Measurements from ENCODE around the gene GSTM2. TPM values are rescaled to one million over a fixed set of nuclear protein-coding genes. Genes with fewer than 3 reads are reported as not detected.

Gene GSTM2
- total RNA-seq, 1 experiment from 2014 or later = 47.3 TPM

DNA sequence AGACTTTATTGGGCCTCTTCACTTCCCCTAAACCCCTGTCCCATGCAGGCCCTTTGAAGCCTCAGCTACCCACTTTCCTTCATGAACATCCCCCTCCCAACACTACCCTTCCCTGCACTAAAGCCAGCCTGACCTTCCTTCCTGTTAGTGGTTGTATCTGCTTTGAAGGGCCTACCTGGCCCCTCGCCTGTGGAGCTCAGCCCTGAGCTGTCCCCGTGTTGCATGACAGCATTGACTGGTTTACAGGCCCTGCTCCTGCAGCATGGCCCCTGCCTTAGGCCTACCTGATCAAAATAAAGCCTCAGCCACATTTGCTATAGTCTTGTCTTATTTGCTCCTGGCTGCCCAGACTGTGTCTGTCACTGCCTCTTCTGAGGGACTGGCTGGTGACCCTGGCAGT lies 6.5 kb upstream of the GSTM2 start:
- Histone ChIP-seq H3K4me3 (ENCODE audit: low read depth, low read length, poor library complexity, severe bottlenecking) (no peak overlapping the region), H3K27ac (ENCODE audit: low read depth, low read length, poor library complexity, severe bottlenecking) (no peak overlapping the region), H3K27me3 (replicated peaks; ENCODE audit: insufficient read depth, low read depth, low read length, poor library complexity) (no peaks in the 10 kb centered on the region), H3K4me1 (ENCODE audit: insufficient read depth, low read length, poor library complexity, severe bottlenecking) (no peaks in the 10 kb centered on the region), H3K9me3 (ENCODE audit: low read depth, low read length, poor library complexity, severe bottlenecking) (no peaks in the 10 kb centered on the region), H3K36me3 (ENCODE audit: insufficient read depth, low read length, poor library complexity, severe bottlenecking) (peaks cover 40% of the 10 kb centered on the region)
- intact Hi-C loops (cut with micrococcal nuclease; ENCODE audit: unreplicated experiment) = no loop called here
- TF ChIP-seq EZH2 (IDR thresholded peaks at IDR 0.05; ENCODE audit: borderline replicate concordance, low read depth, low read length, poor library complexity, severe bottlenecking) = no peak
- no peak for TF ChIP-seq CTCF (conservative IDR thresholded peaks at IDR 0.05; ENCODE audit: low read depth, low read length)
- CTCF ChIA-PET = no interaction called here
- BruUV-seq (replicated peaks) = no TSS peak
- peak; percentile 0 for DNase-seq (ENCODE audit: low spot score)
- POLR2A ChIA-PET (ENCODE audit: low non-redundant PET) = no interaction called here

GRCh38 chr1:109664671-109665070 lies 3.2 kb upstream of the GSTM2 start:
- Histone ChIP-seq H3K27ac (ENCODE audit: low read depth, low read length, poor library complexity, severe bottlenecking) (no peak overlapping the region), H3K4me3 (ENCODE audit: low read depth, low read length, poor library complexity, severe bottlenecking) (no peak overlapping the region), H3K4me1 (ENCODE audit: insufficient read depth, low read length, poor library complexity, severe bottlenecking) (peaks cover 12% of the 10 kb centered on the region), H3K9me3 (ENCODE audit: low read depth, low read length, poor library complexity, severe bottlenecking) (no peaks in the 10 kb centered on the region), H3K27me3 (replicated peaks; ENCODE audit: insufficient read depth, low read depth, low read length, poor library complexity) (no peaks in the 10 kb centered on the region), H3K36me3 (ENCODE audit: insufficient read depth, low read length, poor library complexity, severe bottlenecking) (peaks cover 21% of the 10 kb centered on the region)
- no peak for DNase-seq (ENCODE audit: low spot score)
- ChIA-PET CTCF (no interaction called here), POLR2A (ENCODE audit: low non-redundant PET) (no interaction called here)
- no TSS peak for BruUV-seq (replicated peaks)
- TF ChIP-seq EZH2 (IDR thresholded peaks at IDR 0.05; ENCODE audit: borderline replicate concordance, low read depth, low read length, poor library complexity, severe bottlenecking) (no peak), CTCF (conservative IDR thresholded peaks at IDR 0.05; ENCODE audit: low read depth, low read length) (no peak)
- intact Hi-C loops (cut with micrococcal nuclease; ENCODE audit: unreplicated experiment) = no loop called here

- intact Hi-C loops (cut with micrococcal nuclease; ENCODE audit: unreplicated experiment) = no loop called here
- no TSS peak for BruUV-seq (replicated peaks)
- H3K27me3 ChIP-seq (replicated peaks; ENCODE audit: insufficient read depth, low read depth, low read length, poor library complexity) = no peaks in the 10 kb centered on the region
- ChIA-PET CTCF (interaction anchor here (0.6 kb wide), 1 partner anchor 24 kb away, joined by 4 read pairs; no protein-coding TSS in a partner anchor), POLR2A (ENCODE audit: low non-redundant PET) (no interaction called here)
- peak; percentile 2 for DNase-seq (ENCODE audit: low spot score)
- peak overlapping the region; percentile 57 for H3K4me3 ChIP-seq (ENCODE audit: low read depth, low read length, poor library complexity, severe bottlenecking)
- no peaks in the 10 kb centered on the region for H3K36me3 ChIP-seq (ENCODE audit: insufficient read depth, low read length, poor library complexity, severe bottlenecking)
- H3K4me1 ChIP-seq (ENCODE audit: insufficient read depth, low read length, poor library complexity, severe bottlenecking) = peaks cover 12% of the 10 kb centered on the region
- H3K27ac ChIP-seq (ENCODE audit: low read depth, low read length, poor library complexity, severe bottlenecking) = peak overlapping the region; percentile 11
- TF ChIP-seq EZH2 (IDR thresholded peaks at IDR 0.05; ENCODE audit: borderline replicate concordance, low read depth, low read length, poor library complexity, severe bottlenecking) = no peak
- H3K9me3 ChIP-seq (ENCODE audit: low read depth, low read length, poor library complexity, severe bottlenecking) = no peaks in the 10 kb centered on the region
These were observed 392 bp downstream of the GSTM2 start for GRCh38 chr1:109668123-109668775.
